HG02798 (cell line): ENCODE data around the gene SLC6A13.
"Not testable (repeated sequence)": the region's sequence is repeated elsewhere in the genome, so short reads cannot be mapped to it uniquely, and the experiment has no call there.

Experiments
- ATAC-seq: cut with Tn5 transposase; IDR thresholded peaks from one replicate; pipeline ENCODE4 v1.9.1; 2021; ENCODE audit warnings: mild to moderate bottlenecking; ENCODE audit not compliant: unreplicated experiment, poor library complexity

The SLC6A13 gene

DNA sequence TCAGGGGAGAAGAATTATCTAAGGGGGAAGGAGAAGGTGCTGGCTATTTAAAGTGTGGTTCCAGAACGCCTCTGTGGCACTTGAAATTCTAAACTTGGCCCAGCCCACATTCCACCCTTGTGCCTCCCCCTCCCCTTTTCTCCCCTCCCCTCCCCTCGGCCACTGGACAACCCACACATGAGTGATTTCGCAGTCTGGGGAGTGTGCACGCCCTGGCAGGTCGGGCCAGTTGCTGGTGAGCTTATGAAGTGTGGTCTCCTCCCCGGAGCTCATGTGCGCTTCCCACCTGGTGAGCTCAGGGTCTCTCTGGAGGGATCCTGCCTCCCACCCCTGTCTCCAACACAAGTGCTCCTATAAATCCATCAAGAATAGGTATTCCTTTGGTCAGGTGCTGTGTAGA, at the start of gene SLC6A13:
TSS of gene SLC6A13 (minus strand) at position 20 of the 400 bp plus-strand sequence. CDS start 2,784 bp downstream, outside the sequence.
- ATAC-seq = no peak

DNA sequence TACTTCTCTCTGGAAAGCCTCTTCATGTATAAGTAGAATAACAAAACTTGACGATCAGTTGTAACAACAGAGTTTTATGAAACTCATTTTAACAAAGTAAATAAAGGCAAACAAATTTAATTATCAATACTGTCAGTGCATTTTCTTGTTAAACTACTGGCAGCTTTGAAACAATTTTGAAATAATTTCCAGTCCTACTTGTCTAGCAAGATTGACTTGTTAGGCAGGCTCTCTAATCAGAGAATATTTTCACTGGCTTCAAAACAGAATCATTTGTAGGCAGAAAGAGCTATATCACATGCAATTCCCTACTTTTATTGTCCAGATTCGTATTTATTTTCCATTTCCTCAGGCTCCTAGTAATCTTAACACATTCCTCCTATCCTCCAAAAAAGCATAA, 45.9 kb upstream of the SLC6A13 start:
- ATAC-seq = no peak

DNA sequence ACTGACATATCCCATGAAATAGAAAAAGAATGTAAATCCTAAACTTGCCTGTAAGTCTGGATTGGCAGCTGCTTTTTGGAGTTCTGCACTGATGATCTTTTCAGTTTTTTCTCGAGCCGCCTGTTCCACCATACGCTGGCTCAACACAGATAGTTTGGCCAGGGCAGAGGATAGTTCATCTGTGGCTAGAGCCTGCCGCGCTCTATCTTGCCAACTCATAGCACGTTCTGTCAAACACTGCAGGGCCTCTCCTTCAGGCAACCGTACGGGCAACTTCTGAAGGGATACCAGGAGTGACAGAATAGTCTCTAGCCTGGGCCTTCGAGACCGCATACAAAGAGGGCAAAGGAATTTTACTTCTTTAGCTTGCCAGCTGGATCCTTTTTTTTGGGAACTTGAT, 44.8 kb upstream of the SLC6A13 start:
- no peak for ATAC-seq

DNA sequence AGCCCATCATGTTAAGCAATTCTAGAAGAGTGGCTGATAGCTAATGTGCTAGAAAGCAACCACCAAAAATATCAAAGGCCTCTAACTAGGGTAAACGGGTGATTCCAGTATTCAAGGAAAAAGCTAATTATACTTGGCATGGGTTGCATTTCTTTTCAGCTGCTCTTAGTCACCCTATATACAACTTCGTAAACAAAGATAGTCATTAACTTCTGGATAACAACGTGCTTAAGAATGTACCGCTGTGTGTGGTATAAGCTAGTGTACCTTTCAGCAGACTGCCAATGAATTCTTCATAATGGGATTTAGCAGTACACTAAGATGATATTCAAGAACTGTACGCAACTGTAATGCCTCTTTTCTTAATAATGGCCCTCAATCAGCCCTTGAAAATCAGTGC, 42.2 kb upstream of the SLC6A13 start:
- ATAC-seq = no peak

DNA sequence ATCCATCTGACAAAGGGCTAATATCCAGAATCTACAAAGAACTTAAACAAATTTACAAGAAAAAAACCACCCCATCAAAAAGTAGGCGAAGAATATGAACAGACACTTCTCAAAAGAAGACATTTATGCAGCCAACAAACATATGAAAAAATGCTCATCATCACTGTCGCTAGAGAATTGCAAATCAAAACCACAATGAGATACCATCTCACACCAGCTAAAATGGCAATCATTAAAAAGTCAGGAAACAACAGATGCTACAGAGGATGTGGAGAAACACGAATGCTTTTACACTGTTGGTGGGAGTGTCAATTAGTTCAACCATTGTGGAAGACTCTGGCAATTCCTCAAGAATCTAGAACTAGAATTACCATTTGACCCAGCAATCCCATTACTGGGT, 40.1 kb upstream of the SLC6A13 start:
- ATAC-seq = not testable (repeated sequence)

DNA sequence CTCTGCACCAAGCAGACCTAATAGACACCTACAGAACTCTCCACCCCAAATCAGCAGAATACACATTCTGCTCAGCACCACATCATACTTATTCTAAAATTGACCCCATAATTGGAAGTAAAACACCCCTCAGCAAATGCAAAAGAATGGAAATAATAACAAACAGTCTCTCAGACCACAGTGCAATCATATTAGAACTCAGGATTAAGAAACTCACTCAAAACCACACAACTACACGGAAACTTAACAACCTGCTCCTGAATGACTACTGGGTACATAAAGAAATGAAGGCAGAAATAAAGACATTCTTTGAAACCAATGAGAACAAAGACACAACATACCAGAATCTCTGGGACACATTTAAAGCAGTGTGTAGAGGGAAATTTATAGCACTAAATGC, 37.5 kb upstream of the SLC6A13 start:
- not testable (repeated sequence) for ATAC-seq

DNA sequence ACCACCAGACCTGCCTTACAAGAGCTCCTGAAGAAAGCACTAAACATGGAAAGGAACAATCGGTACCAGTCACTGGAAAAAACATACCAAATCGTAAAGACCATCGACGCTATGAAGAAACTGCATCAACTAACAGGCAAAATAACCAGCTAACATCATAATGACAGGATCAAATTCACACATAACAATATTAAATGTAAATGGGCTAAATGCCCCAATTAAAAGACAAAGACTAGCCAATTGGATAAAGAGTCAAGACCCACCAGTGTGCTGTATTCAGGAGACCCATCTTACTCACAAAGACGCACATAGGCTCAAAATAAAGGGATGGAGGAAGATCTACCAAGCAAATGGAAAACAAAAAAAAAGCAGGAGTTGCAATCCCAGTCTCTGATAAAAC, 36.9 kb upstream of the SLC6A13 start:
- ATAC-seq = not testable (repeated sequence)

DNA sequence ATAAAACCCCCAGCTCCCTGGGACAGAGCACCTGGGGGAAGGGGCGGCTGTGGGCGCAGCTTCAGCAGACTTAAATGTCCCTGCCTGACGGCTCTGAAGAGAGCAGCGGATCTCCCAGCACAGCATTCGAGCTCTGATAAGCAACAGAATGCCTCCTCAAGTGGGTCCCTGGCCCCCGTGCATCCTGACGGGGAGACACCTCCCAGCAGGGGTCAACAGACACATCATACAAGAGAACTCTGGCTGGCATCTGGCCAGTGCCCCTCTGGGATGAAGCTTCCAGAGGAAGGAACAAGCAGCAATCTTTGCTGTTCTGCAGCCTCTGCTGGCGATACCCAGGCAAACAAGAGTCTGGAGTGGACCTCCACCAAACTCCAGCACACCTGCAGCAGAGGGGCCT, 35.4 kb upstream of the SLC6A13 start:
- not testable (repeated sequence) for ATAC-seq

DNA sequence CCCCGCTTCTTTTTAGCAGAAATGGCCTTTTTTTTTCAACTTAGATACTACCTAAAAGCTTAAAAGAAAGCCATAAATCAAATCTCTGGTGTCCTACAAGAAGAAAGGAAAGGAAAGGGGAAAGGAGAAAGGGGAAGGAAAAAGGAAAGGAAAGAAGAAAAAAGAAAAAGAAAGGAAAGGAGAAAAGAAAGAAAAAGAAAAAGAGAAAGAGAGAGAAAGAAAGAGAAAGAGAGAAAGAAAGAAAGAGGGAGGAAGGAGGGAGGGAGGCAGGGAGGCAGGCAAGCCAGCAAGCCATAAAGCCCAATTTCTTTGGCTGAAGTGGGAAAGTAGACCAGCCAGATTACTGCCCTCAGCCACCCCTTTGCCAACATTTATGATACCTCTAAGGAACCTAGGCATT, 32.5 kb upstream of the SLC6A13 start:
- no peak for ATAC-seq

DNA sequence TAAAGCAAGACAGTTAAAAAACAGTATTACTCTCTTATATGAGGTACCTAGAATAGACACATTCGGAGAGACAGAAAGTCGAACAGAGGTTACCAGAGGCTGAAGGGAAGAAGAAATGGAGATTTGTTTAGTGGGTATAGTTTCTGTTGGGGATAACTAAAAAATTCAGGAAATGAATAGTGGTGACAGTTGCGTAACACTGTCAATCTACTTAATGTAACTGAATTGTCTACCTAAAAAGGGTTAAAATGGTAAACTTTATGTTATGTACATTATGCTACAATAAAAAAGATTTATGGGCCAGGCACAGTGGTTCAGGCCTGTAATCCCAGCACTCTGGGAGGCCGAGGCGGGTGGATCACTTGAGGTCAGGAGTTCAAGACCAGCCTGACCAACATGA, 30.6 kb upstream of the SLC6A13 start:
- no peak for ATAC-seq

DNA sequence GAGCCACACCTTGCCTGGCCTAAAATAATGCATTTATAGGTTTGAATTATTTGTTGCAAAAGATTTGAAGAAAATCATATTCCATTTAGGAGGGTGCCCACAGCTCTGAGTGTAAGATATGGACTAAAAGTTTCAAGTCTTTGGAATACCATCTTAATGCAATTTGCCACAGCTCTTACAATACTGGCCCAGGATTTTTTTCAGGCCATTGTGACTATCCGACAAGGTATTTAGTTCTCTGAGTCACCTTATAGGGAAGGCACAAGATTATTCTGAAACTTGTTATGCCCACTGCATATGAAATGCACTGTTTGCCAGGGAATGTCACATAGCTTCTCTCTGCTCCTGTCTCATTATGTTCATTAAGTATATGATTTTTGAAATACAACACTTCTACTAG, 29.6 kb upstream of the SLC6A13 start:
- ATAC-seq = no peak

DNA sequence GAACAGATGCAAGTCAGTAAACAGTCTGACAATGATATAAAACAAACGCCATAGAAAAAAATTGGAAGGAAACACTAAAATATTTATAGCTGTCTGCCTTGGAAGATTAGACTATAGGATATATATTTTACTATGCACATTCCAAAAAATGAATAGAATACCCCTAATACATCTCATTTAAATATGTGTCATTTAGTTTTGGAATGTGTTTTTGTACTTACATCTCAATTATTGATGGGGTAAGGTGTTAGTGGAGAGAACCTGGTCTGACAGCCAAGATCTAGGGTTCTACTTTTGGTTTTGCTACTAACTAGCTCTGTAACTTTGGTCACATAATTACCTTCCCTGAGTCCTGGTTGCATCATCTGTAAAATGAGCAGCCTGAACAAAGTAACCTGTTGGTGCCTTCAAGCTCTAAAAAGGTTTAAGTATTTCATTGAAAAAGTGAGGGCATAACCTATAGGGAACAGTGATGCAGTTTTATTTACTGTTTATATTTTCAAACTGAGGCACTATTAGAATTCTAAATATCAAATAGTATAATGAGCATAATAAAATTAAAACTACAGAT, 28.6 kb upstream of the SLC6A13 start:
- ATAC-seq = no peak

DNA sequence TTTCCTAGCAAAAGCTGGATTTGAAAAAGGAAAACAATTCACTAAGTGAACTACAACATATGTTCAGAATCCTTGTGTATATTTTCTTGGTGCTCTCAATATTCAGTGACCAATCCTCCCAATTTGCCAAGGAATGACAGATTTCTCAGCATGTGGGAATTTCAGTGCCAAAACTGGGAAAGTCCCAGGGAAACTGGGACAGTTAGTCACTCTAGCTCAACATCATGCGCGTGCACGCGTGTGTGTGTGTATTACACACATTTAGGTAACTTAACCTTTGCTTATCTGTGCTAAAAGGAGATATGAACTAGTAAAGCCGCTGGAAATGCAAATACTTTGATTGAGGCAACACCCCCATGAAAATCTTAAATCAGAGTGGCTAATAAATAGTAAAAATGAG, 26.1 kb upstream of the SLC6A13 start:
- ATAC-seq = no peak

DNA sequence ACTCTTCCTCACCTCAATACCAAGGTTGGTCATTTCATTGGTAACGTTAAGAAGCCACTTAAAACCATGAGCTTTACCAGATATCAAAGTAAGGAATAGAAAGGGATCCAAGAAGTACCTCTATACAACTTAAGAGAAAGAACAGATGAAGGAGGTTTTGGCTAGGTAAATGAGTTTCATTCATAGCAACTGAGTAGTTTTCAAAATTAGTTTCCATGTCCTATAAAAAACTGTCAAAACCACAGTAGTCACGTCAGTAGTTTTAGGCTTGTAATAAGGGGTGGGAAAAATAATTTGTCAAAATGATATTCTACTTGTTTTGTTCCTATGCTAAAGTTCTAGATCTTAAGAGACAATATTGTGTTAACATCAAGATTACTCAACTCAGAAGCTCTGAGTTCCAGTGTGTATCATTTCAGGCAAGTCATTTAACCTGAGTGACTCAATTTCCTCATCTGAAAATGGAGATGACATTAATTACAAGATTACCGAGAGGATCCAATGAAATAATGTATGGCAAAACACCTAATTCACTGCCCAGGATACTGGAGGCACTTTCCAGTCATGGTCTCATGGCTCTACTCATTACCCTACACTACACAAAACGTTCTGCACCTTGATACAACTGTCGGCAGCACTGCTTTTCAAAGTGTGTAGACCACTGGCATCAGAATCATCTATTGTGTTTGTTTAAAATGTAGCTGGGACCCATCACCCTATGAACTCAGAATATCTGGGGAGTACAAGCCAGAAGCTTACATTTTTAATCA, 24.1 kb upstream of the SLC6A13 start:
- ATAC-seq = no peak

DNA sequence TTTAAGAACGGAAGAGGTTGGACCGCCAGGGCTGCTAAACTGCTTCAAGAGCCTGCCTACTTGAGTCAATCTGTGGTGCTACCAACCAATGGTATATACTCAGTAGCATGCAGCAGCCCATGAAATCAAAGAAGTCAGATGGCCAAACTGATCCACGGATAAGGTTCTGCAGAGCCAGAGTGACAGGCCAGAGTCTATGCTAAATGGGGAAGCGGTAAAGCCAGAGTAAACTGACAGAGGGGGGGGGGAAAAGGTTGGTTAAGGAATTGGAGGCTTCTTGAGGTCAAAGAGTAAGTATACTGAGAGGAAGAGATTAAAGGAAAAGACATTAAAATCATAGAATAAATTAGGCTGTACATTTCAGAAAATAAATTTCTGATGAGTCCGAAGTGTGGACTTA, 15.4 kb upstream of the SLC6A13 start:
- no peak for ATAC-seq

DNA sequence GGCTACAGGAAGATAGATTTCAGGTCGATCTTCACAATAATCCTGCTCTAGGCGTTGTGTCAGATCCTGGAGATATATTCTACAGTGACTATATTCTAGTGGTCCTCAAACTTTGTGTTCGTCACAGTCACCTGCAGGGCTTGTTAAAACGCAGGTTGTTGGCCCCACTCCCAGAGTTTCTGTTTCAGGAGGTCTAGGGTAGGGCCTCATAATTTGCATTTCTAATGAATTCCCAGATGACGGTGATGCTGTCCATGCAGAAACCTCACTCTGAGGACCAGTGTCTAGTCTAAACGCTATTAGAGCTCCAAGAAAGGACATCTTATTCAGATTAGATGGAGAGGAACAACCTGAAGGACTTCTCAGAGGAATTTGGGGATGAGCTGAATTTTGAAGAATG, 13.2 kb upstream of the SLC6A13 start:
- ATAC-seq = no peak

DNA sequence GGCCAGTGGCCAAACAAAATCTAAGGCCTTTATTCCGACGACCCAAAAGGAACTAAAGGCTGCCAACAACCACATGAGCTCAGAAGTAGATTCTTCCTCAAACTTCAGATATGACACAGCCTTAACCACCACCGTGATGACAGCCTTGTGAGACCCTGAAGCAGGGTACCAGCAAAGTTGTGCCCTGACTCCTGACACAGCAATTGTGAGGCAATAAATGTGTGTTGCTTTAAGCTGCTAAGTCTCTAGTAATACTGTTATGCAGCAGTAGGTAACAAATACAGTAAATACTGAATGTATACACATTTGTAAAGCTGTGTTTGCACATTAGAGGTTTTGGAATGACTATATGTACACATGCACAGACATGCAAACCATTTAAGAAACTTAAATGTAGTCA, 10.7 kb upstream of the SLC6A13 start:
- no peak for ATAC-seq

DNA sequence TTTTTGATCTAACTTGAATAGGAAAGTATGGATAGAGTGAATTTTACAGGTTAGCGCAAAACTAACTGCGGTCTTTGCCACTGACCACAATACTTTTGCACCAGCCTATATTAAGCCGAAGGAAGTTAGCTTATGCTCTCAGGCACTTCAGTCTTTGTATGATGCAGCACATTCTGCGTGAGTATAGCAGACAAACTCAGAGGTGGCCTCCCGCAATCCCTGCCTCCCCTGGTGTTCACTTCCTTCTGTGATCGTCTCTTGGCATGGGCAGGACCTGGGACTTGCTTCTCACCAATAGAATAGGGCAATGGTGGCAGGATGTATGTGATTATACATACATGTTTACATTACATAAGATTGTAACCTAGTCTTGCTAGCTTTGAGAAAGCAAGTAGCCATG, 10.3 kb upstream of the SLC6A13 start:
- no peak for ATAC-seq

DNA sequence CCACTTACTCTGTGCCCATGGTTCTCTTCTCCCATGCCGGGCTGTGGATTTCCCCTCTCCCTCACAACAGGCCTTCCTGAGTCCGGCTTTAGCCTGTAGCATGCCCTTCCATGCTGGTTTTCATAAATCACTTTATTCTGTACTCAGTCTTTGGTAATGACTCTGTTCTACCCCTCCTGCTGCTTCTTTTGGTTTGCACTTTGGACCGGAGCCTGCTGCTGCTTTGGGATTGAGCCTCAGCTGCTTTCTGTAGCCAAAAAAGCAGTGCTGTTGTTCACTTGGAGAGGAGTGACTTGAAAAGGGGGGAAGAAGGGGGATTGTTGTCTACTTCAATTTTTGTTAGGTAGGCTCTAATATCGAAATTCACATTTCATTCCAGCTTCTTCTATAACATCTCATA, 8.5 kb upstream of the SLC6A13 start:
- no peak for ATAC-seq

DNA sequence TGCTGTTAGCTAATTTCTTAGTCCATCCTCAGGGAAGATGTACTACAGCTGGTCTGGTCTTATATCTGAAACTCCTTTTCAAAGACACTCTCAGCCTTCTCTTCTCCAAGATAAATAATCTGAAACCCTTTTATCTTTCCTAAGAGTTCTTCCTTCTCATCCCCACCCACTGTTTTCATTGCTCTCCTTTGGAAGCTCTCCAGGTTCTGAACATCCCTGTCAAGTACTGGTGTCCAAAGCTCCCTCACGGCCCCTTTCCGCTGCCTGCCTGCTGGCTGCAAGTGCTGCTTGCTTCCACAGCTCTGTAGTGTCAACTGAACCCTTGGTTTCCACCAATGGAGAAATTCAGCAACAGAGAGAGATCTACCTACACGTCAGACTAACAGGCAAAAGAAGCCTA, 6.6 kb upstream of the SLC6A13 start:
- ATAC-seq = no peak

DNA sequence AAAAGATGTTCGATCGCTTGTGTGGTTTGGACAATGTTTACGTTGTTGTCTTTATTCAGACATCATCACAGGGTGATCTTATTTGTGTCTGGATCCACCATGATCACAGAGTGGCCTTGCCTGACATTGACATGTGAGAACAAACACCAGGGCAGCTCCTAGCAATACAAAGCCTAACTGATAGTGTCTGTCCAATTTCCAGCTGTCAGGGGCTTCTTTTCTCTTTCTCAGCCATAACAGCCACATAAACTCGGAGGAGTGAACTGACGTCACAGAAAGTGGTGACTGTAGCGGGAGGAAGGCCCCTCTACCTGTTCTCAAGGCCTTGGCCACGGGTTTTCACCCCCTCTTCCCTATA, 5.8 kb upstream of the SLC6A13 start:
- ATAC-seq = no peak
